Bronchial epithelial cell (primary cell): ENCODE measurements around the gene TECPR1. TPM values are rescaled to one million over a fixed set of nuclear protein-coding genes. Genes with fewer than 3 reads are reported as not detected.

Experiments
- DNase-seq: peaks from one replicate; pipeline ENCODE4 v3.0.0-alpha.2; 2010; ENCODE audit warnings: low read depth
- FAIRE-seq: peaks from 2 replicates; lab custom pipeline; 2011; peaks lifted over from hg19 to GRCh38; lab: Jason Lieb, UNC
- H3K27me3 ChIP-seq: 2 replicates; pipeline ENCODE4 v1.5.1; 2011; ENCODE audit warnings: low read length; ENCODE audit not compliant: control insufficient read depth, insufficient read depth
- H3K36me3 ChIP-seq: 2 replicates; pipeline ENCODE4 v1.5.1; 2011; ENCODE audit warnings: low read length; ENCODE audit not compliant: control insufficient read depth, insufficient read depth
- H3K4me3 ChIP-seq: 2 replicates; pipeline ENCODE4 v1.5.1; 2011; ENCODE audit warnings: mild to moderate bottlenecking, low read depth, low read length, control low read depth
- CTCF ChIP-seq: IDR thresholded peaks from 2 replicates; pipeline ENCODE4 v1.5.1; 2011; ENCODE audit warnings: mild to moderate bottlenecking, moderate library complexity, low read length, control low read depth, inconsistent platforms; ENCODE audit not compliant: insufficient read depth, severe bottlenecking
- total RNA-seq: library from RNA; depleted of rRNA; stranded (reverse); fragments of >200 nt; gene quantifications from 2 replicates; pipeline ENCODE4 v1.2.1, GENCODE V29; 2014

Gene TECPR1
- total RNA-seq, 1 donor from 2014 or later: 8.2 TPM

- no peak overlapping the region for H3K4me3 ChIP-seq
- no peak for DNase-seq
- H3K27me3 ChIP-seq: no peaks in the 10 kb centered on the region
- FAIRE-seq: peak; percentile 60
- no peak for TF ChIP-seq CTCF
- peaks cover 12% of the 10 kb centered on the region for H3K36me3 ChIP-seq
These were observed 60.2 kb downstream of the TECPR1 start for GRCh38 chr7:98191668-98192431.

- H3K4me3 ChIP-seq: no peak overlapping the region
- no peak for FAIRE-seq
- no peak for TF ChIP-seq CTCF
- DNase-seq: no peak
- no peaks in the 10 kb centered on the region for H3K27me3 ChIP-seq
- H3K36me3 ChIP-seq: peaks cover 12% of the 10 kb centered on the region
These were observed 62.5 kb downstream of the TECPR1 start for GRCh38 chr7:98189559-98189958.

- TF ChIP-seq CTCF: no peak
- H3K36me3 ChIP-seq: peaks cover 7% of the 10 kb centered on the region
- H3K27me3 ChIP-seq: no peaks in the 10 kb centered on the region
- no peak overlapping the region for H3K4me3 ChIP-seq
- DNase-seq (no peak), FAIRE-seq (no peak)
These were observed 64.9 kb downstream of the TECPR1 start for GRCh38 chr7:98187138-98187502.

- H3K36me3 ChIP-seq: peaks cover 7% of the 10 kb centered on the region
- no peak for FAIRE-seq
- DNase-seq: peak; percentile 67
- TF ChIP-seq CTCF: no peak
- no peaks in the 10 kb centered on the region for H3K27me3 ChIP-seq
- H3K4me3 ChIP-seq: no peak overlapping the region
These were observed 65.4 kb downstream of the TECPR1 start for GRCh38 chr7:98186452-98187137.

GRCh38 chr7:98185101-98185500, 66.9 kb downstream of the TECPR1 start:
- TF ChIP-seq CTCF: no peak
- FAIRE-seq (no peak), DNase-seq (no peak)
- Histone ChIP-seq H3K4me3 (no peak overlapping the region), H3K36me3 (peaks cover 3% of the 10 kb centered on the region), H3K27me3 (no peaks in the 10 kb centered on the region)
